ENCODE data around the gene TNNT1.

- TF ChIP-seq CTCF (IDR thresholded peaks at IDR 0.05), result no peak
- TF ChIP-seq POLR2A (IDR thresholded peaks at IDR 0.05), result no peak
Observed at GRCh38 chr19:55083004-55083850, 65.8 kb downstream of the TNNT1 start.
